Eye (tissue), 1 donor: ENCODE results near the gene ZNF221.
"Not testable (repeated sequence)": the region's sequence is repeated elsewhere in the genome, so short reads cannot be mapped to it uniquely, and the experiment has no call there.

Experiments used
- DNase-seq: peaks from one replicate; pipeline ENCODE4 v3.0.0-alpha.2; 2015

Gene ZNF221

GRCh38 chr19:43950834-43951645 is at the start of gene ZNF221:
ZNF221 (plus strand) TSS chr19:43951228; CDS start chr19:43962727, 11,499 bp downstream.
- peak; percentile 98 for DNase-seq

GRCh38 chr19:43901395-43902390 is 49.3 kb upstream of the ZNF221 start:
- DNase-seq, result peak; percentile 96

GRCh38 chr19:43902399-43902798 is 48.6 kb upstream of the ZNF221 start:
- DNase-seq, result no peak

- DNase-seq, result no peak
Measured at GRCh38 chr19:43905897-43906296, 45.1 kb upstream of the ZNF221 start.

GRCh38 chr19:43906774-43907173 is 44.3 kb upstream of the ZNF221 start:
- no peak for DNase-seq

- no peak for DNase-seq
Measured at GRCh38 chr19:43908659-43909058, 42.4 kb upstream of the ZNF221 start.

GRCh38 chr19:43910884-43911283 is 40.1 kb upstream of the ZNF221 start:
- no peak for DNase-seq

- DNase-seq, result no peak
Measured at GRCh38 chr19:43913383-43913782, 37.6 kb upstream of the ZNF221 start.

- DNase-seq, result no peak
Measured at GRCh38 chr19:43914051-43914450, 37.0 kb upstream of the ZNF221 start.

- DNase-seq, result no peak
Measured at GRCh38 chr19:43923875-43924274, 27.2 kb upstream of the ZNF221 start.

- DNase-seq, result no peak
Measured at GRCh38 chr19:43928820-43929219, 22.2 kb upstream of the ZNF221 start.

GRCh38 chr19:43934055-43934984 is 16.7 kb upstream of the ZNF221 start:
- DNase-seq, result peak; percentile 21

- peak; percentile 98 for DNase-seq
Measured at GRCh38 chr19:43934985-43935708, 15.9 kb upstream of the ZNF221 start, which contains the start of gene ZNF45. ZNF45 (minus strand) TSS chr19:43935282; CDS start chr19:43922185, 13,097 bp downstream.

GRCh38 chr19:43936188-43936587 is 14.8 kb upstream of the ZNF221 start:
- DNase-seq, result no peak

GRCh38 chr19:43939557-43940260 is 11.3 kb upstream of the ZNF221 start:
- DNase-seq, result no peak

- DNase-seq, result no peak
Measured at GRCh38 chr19:43940719-43941118, 10.3 kb upstream of the ZNF221 start.

- no peak for DNase-seq
Measured at GRCh38 chr19:43941209-43941608, 9.8 kb upstream of the ZNF221 start.

- not testable (repeated sequence) for DNase-seq
Measured at GRCh38 chr19:43947412-43947811, 3.6 kb upstream of the ZNF221 start.

- not testable (repeated sequence) for DNase-seq
Measured at GRCh38 chr19:43949803-43950202, 1.2 kb upstream of the ZNF221 start.

GRCh38 chr19:43956827-43957226 is 5.8 kb downstream of the ZNF221 start:
- DNase-seq, result no peak

GRCh38 chr19:43957891-43958290 is 6.9 kb downstream of the ZNF221 start:
- no peak for DNase-seq
